Muscle layer of colon (tissue), 2 donors: ENCODE results near the gene DUSP8.
"Not testable (repeated sequence)": the region's sequence is repeated elsewhere in the genome, so short reads cannot be mapped to it uniquely, and the experiment has no call there.

ENCODE experiments used
- H3K27ac ChIP-seq: one replicate; pipeline ENCODE4 v1.7.0; 2013; ENCODE audit warnings: low read depth, mild to moderate bottlenecking, low read length, moderate library complexity
- H3K27me3 ChIP-seq, 2 donors: one replicate each; pipeline ENCODE4 v1.7.0; 2013; ENCODE audit warnings: low read length in 2 of 2, mild to moderate bottlenecking in 2 of 2; ENCODE audit not compliant: insufficient read depth in 2 of 2, control insufficient read depth in 1 of 2
- H3K36me3 ChIP-seq: one replicate; pipeline ENCODE4 v1.7.0; 2013; ENCODE audit warnings: mild to moderate bottlenecking, low read length; ENCODE audit not compliant: insufficient read depth
- H3K4me1 ChIP-seq: one replicate; pipeline ENCODE4 v1.7.0; 2013; ENCODE audit warnings: mild to moderate bottlenecking, low read length; ENCODE audit not compliant: insufficient read depth
- H3K4me3 ChIP-seq, 2 donors: one replicate each; pipeline ENCODE4 v1.7.0; 2013; ENCODE audit warnings: low read length in 2 of 2, low read depth in 1 of 2, mild to moderate bottlenecking in 1 of 2, moderate library complexity in 1 of 2
- H3K9ac ChIP-seq: one replicate; pipeline ENCODE4 v1.7.0; 2013; ENCODE audit warnings: low read length
- H3K9me3 ChIP-seq: one replicate; pipeline ENCODE4 v1.7.0; 2013; ENCODE audit warnings: mild to moderate bottlenecking, low read length
- donor health status: abdominal sarcoma.
- donor health status: Adenocarcinoma of cecum.

The DUSP8 gene

DNA sequence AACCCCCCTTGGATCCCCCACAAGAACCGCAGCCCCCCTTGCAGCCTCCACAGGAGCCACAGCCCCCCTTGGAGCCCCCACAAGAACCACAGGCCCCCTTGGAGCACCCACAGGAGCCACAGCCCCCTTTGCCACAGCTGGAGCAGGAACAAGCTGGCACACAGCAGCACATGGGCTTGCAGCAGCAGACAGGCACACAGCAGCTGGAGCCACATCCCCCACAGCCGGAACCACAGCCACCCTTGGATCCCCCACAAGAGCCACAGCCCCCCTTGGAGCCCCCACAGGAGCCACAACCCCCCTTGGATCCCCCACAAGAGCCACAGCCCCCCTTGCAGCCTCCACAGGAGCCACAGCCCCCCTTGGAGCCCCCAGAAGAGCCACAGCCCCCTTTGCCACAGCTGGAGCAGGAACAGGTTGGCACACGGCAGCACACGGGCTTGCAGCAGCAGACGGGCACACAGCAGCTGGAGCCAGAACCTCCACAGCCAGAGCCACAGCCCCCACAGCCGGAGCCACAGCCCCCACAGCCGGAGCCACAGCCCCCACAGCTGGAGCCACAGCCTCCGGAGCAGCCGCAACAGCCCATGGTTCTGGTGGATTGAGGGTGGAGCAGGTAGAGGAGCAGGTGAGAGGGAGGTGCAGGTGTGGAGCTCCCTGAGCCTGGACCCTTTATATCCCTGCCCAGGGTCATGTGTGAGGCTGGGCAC is 12.7 kb upstream of the DUSP8 start, which contains the start of gene KRTAP5-1:
Gene KRTAP5-1 (minus strand): TSS at position 623 of the 710 bp plus-strand sequence. CDS start 34 bp downstream, at position 589.
- not testable (repeated sequence) for H3K9me3 ChIP-seq, H3K4me3 ChIP-seq, H3K36me3 ChIP-seq, H3K4me1 ChIP-seq, H3K27me3 ChIP-seq, H3K9ac ChIP-seq, H3K27ac ChIP-seq

DNA sequence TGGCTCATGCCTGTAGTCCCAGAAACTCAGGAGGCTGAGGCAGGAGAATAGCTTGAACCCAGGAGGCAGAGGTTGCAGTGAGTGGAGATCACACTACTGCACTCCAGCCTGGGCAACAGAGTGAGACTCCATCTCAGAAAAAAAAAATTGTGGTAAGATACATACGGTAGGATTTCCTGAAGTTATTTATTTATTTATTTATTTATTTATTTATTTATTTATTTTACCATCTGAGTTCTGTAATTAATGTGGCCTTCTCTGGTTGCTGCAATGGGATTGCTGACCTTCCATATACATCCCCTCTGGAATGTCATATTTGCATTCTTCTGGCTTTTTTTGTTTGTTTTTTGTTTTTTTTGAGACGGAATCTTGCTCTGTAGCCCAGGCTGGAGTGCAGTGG is 10.8 kb upstream of the DUSP8 start:
- H3K4me3 ChIP-seq, H3K36me3 ChIP-seq, H3K9me3 ChIP-seq, H3K9ac ChIP-seq, H3K27ac ChIP-seq, H3K4me1 ChIP-seq, H3K27me3 ChIP-seq: not testable (repeated sequence)

DNA sequence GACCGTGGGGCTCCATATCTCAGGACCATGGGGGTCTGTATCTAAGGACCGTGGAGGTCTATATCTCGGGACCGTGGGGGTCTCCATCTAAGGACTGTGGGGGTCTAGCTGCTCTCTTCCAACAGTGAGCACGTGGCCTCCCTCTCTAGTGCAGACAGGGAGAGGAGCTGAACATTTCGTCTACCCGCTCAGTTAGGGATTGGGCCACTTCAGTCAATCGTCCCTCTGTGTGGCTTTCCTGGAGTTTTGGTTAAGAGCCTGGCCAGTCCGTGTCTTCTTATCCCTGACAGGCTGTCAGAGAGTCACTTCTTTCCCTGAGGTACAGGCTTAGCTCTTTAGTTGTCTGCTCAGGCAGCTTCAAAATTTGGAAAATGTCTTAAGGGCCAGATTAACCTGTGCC is 9.9 kb upstream of the DUSP8 start:
- H3K27ac ChIP-seq: no peak overlapping the region
- H3K36me3 ChIP-seq: no peaks in the 10 kb centered on the region
- H3K4me3 ChIP-seq: no peak overlapping the region
- no peaks in the 10 kb centered on the region for H3K9me3 ChIP-seq
- no peaks in the 10 kb centered on the region for H3K27me3 ChIP-seq
- H3K4me1 ChIP-seq: no peaks in the 10 kb centered on the region
- no peak overlapping the region for H3K9ac ChIP-seq

DNA sequence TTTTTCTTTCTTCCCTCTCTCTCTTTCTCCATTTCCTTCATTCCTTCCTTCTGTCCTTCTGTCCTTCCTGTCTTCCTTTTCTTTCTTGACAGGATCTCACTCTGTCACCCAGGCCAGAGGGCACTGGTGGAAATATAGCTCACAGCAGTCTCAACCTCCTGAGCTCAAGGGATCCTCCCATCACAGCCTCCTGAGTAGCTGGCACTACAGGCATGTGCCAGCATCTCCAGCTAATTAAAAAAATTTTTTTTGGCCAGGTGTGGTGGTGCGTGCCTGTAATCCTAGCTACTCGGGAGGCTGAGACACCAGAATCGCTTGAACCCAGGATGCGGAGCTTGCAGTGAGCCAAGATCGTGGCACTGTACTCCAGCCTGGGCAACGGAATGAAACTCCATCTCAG is 4.8 kb upstream of the DUSP8 start:
- no peaks in the 10 kb centered on the region for H3K9me3 ChIP-seq
- H3K9ac ChIP-seq: no peak overlapping the region
- H3K36me3 ChIP-seq: no peaks in the 10 kb centered on the region
- H3K27me3 ChIP-seq: no peaks in the 10 kb centered on the region
- H3K4me1 ChIP-seq: peaks cover 10% of the 10 kb centered on the region
- H3K27ac ChIP-seq: no peak overlapping the region
- no peak overlapping the region for H3K4me3 ChIP-seq

GRCh38 chr11:1575756-1576155 is 3.7 kb upstream of the DUSP8 start:
- H3K9me3 ChIP-seq, H3K27me3 ChIP-seq, H3K27ac ChIP-seq, H3K4me3 ChIP-seq, H3K36me3 ChIP-seq, H3K9ac ChIP-seq: not testable (repeated sequence)
- peaks cover 14% of the 10 kb centered on the region for H3K4me1 ChIP-seq

DNA sequence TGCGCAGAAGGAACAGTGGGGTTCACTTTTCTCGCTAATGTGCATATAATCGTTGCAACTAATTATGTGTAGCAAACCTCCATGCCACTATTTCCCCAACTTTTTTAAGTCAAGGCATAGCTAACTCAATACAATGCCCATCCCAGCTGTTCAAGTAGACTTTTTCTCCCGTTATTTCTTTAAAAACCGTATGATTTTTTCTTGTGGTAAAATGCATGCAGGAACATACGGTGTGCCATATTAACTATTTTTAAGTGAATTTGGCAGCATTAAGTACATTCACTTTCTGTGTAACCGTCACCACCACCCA is 2.8 kb upstream of the DUSP8 start:
- no peaks in the 10 kb centered on the region for H3K9me3 ChIP-seq
- H3K36me3 ChIP-seq: no peaks in the 10 kb centered on the region
- H3K4me3 ChIP-seq: no peak overlapping the region
- no peak overlapping the region for H3K9ac ChIP-seq
- no peaks in the 10 kb centered on the region for H3K27me3 ChIP-seq
- peaks cover 21% of the 10 kb centered on the region for H3K4me1 ChIP-seq
- H3K27ac ChIP-seq: no peak overlapping the region

DNA sequence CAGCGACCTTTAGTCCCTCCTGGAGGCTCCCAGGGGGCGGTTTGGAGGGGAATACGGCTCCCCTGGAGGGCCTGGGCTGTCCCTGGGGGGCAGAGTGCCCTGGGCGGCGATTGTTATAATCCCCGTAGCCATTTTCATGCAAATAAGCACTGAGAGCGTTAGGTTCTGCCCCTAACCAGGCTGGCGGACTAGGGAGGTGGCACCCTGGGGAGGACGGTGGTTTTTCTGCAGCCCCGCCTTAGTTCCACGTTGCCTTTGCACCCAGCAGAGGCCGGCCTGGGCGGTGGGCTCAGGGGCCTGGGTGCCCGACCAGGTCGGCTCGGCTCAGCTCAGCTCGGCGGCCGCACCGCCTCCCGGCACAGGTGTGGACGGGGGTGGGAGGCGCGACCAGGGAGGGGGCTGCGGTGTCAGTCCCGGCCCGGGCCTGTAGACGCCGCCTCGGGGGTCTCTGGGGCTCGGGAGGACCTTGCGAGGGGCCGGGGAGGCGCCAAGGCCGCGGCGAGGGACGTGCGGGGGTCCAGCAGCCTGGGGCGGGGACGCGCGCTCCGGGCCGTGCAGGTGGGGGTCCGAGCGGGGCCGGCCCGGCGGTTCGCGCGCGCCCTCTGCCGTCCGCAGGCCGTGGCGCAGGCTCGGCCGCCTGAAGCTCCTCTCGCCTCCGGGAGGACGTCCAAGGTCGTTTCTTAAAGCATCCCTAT is 2.3 kb upstream of the DUSP8 start:
- no peaks in the 10 kb centered on the region for H3K27me3 ChIP-seq
- H3K9me3 ChIP-seq: no peaks in the 10 kb centered on the region
- H3K4me3 ChIP-seq: peak overlapping the region in 1 of 2 donors; percentile 44
- H3K27ac ChIP-seq: peak overlapping the region; percentile 1
- peaks cover 21% of the 10 kb centered on the region for H3K4me1 ChIP-seq
- H3K9ac ChIP-seq: peak overlapping the region; percentile 21
- no peaks in the 10 kb centered on the region for H3K36me3 ChIP-seq

- peak overlapping the region; percentile 1 for H3K27ac ChIP-seq
- H3K4me3 ChIP-seq: no peak overlapping the region
- no peaks in the 10 kb centered on the region for H3K27me3 ChIP-seq
- peak overlapping the region; percentile 21 for H3K9ac ChIP-seq
- H3K4me1 ChIP-seq: peaks cover 21% of the 10 kb centered on the region
- H3K9me3 ChIP-seq: no peaks in the 10 kb centered on the region
- H3K36me3 ChIP-seq: no peaks in the 10 kb centered on the region
Measured at GRCh38 chr11:1573903-1574237, 1.8 kb upstream of the DUSP8 start.

- no peaks in the 10 kb centered on the region for H3K36me3 ChIP-seq
- H3K27ac ChIP-seq: peak overlapping the region; percentile 34
- H3K4me3 ChIP-seq: peak overlapping the region in 1 of 2 donors; percentile 41
- peak overlapping the region; percentile 21 for H3K9ac ChIP-seq
- no peaks in the 10 kb centered on the region for H3K27me3 ChIP-seq
- H3K4me1 ChIP-seq: peaks cover 21% of the 10 kb centered on the region
- no peaks in the 10 kb centered on the region for H3K9me3 ChIP-seq
Measured at GRCh38 chr11:1573077-1573902, 1.2 kb upstream of the DUSP8 start.

DNA sequence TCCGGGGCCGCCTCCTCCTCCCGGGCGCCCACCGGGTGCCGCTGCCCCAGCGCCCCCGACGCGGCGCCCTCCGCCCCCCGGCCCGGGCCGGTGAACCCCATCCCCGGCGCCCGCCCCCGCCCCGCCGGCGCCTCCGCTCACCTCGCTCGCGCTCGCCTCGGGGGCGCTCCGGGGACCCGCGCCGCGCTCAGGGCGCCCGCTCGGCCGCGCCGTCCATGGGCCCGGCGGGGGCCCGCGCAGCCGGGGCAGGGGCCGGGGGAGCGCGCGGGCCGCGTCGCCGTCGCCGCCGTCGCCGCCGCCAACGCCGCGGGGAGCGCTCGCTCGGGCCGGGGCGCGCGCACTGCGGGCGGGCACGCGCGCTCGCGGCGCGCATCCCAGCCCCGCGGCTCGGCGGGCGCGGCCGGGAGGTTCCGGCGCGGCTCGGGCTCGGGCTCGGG is 293 bp downstream of the DUSP8 start:
- Histone ChIP-seq H3K27ac (no peak overlapping the region), H3K9ac (no peak overlapping the region), H3K9me3 (no peaks in the 10 kb centered on the region), H3K4me1 (peaks cover 29% of the 10 kb centered on the region), H3K36me3 (no peaks in the 10 kb centered on the region), H3K4me3 (peak overlapping the region in 1 of 2 donors; percentile 75), H3K27me3 (no peaks in the 10 kb centered on the region)

DNA sequence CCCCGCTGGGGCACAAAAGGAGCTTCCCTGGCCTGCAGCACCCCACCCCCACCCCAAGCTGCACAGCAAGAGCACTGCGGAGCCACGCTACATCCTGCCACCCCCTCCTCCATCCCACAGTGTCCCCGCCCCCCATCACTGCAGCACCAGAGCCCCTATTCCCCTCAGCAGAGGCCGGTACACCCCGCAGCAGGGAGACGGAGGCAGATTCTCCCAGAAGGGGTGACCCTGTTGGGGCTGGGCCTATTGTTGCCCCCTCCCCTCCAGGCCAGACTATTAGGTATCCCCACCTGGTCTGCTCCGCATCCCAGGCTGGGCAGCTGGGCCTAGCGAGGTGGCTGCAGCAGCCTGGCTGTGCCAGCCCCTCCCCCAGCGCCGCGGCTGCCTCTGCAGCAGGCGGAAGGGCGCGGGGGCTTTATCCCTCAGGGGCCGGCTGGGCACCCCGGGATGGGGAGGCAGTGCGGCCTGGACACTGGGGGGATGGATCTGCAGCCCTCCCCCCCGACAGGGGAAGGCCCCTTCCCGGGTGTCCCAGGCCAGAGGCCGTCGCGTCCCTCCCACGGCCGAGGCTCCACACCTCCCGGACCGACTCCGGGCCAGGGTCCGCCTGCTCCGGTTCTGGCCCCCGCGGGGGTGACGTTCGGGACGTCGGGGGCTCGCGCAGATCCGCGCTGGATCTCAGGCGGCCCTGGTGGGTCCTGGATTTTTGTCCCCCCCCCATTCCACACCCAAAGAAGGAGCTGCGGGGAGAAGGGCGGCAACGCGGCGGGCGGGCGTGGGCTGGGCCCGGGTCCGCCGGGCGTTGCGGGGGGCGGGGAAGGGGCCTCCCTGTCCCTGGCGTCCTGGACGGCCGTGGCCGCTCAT is 943 bp downstream of the DUSP8 start:
- Histone ChIP-seq H3K9ac (peak overlapping the region; percentile 53), H3K36me3 (no peaks in the 10 kb centered on the region), H3K4me1 (peaks cover 29% of the 10 kb centered on the region)

More for the DNA sequence above, 943 bp downstream of the DUSP8 start:
- Histone ChIP-seq H3K9me3 (no peaks in the 10 kb centered on the region), H3K27me3 (no peaks in the 10 kb centered on the region), H3K27ac (peak overlapping the region; percentile 93), H3K4me3 (peak overlapping the region; percentile 45 to 75)
